ENCODE measurements around the gene SCLT1.

GRCh38 chr4:129077326-129077725 is 16.0 kb downstream of the SCLT1 start:
- no peak for TF ChIP-seq POLR2AphosphoS5 (IDR thresholded peaks at IDR 0.05)
- TF ChIP-seq, protein P1, sequence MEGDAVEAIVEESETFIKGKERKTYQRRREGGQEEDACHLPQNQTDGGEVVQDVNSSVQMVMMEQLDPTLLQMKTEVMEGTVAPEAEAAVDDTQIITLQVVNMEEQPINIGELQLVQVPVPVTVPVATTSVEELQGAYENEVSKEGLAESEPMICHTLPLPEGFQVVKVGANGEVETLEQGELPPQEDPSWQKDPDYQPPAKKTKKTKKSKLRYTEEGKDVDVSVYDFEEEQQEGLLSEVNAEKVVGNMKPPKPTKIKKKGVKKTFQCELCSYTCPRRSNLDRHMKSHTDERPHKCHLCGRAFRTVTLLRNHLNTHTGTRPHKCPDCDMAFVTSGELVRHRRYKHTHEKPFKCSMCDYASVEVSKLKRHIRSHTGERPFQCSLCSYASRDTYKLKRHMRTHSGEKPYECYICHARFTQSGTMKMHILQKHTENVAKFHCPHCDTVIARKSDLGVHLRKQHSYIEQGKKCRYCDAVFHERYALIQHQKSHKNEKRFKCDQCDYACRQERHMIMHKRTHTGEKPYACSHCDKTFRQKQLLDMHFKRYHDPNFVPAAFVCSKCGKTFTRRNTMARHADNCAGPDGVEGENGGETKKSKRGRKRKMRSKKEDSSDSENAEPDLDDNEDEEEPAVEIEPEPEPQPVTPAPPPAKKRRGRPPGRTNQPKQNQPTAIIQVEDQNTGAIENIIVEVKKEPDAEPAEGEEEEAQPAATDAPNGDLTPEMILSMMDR (IDR thresholded peaks at IDR 0.05): no peak

All from breast epithelium (tissue), 3 donors.